SJCRH30 (cell line): Measurements from ENCODE around the gene IL1RN. TPM values are rescaled to one million over a fixed set of nuclear protein-coding genes. Genes with fewer than 3 reads are reported as not detected.

Experiments
- DNase-seq, 2 experiments: peaks; one replicate each; pipeline ENCODE4 v3.0.0-alpha.2; 2015 to 2020
- H3K27ac ChIP-seq: fragments of 250-450 bp; sonication (Bioruptor Pico); 2 replicates; pipeline ENCODE4 v1.5.1; 2020; ENCODE audit warnings: mild to moderate bottlenecking, moderate library complexity
- H3K27me3 ChIP-seq: fragments of 250-450 bp; sonication (Bioruptor Pico); 2 replicates; pipeline ENCODE4 v1.5.1; 2020; ENCODE audit warnings: mild to moderate bottlenecking, moderate library complexity
- H3K36me3 ChIP-seq: fragments of 250-450 bp; sonication (Bioruptor Pico); 2 replicates; pipeline ENCODE4 v1.5.1; 2020; ENCODE audit warnings: mild to moderate bottlenecking, moderate library complexity
- H3K4me1 ChIP-seq: fragments of 250-450 bp; sonication (Bioruptor Pico); 2 replicates; pipeline ENCODE4 v1.5.1; 2020; ENCODE audit warnings: mild to moderate bottlenecking, moderate library complexity
- H3K4me3 ChIP-seq: fragments of 250-450 bp; sonication (Bioruptor Pico); 2 replicates; pipeline ENCODE4 v1.5.1; 2020; ENCODE audit warnings: mild to moderate bottlenecking, moderate library complexity
- H3K9me3 ChIP-seq: fragments of 250-450 bp; sonication (Bioruptor Pico); replicated peaks from 2 replicates; pipeline ENCODE4 v1.5.1; 2020; ENCODE audit warnings: mild to moderate bottlenecking, moderate library complexity
- total RNA-seq: library from RNA; depleted of rRNA; stranded (reverse); fragments of >200 nt; shearing (Covaris generic); gene quantifications from 2 replicates; pipeline ENCODE4 v1.2.3, GENCODE V29; 2014

Gene IL1RN
- total RNA-seq, 1 experiment from 2014 or later, result not detected

GRCh38 chr2:113114996-113115395 is 12.4 kb upstream of the IL1RN start:
- Histone ChIP-seq H3K4me3 (no peak overlapping the region), H3K27ac (no peak overlapping the region), H3K4me1 (no peaks in the 10 kb centered on the region), H3K9me3 (no peaks in the 10 kb centered on the region), H3K36me3 (no peaks in the 10 kb centered on the region), H3K27me3 (no peaks in the 10 kb centered on the region)
- no peak for DNase-seq

GRCh38 chr2:113116100-113116958 is 11.1 kb upstream of the IL1RN start:
- Histone ChIP-seq H3K27me3 (no peaks in the 10 kb centered on the region), H3K9me3 (no peaks in the 10 kb centered on the region), H3K4me1 (no peaks in the 10 kb centered on the region), H3K4me3 (no peak overlapping the region), H3K27ac (no peak overlapping the region), H3K36me3 (no peaks in the 10 kb centered on the region)
- DNase-seq, result no peak

- Histone ChIP-seq H3K9me3 (no peaks in the 10 kb centered on the region), H3K27me3 (no peaks in the 10 kb centered on the region), H3K27ac (no peak overlapping the region), H3K36me3 (no peaks in the 10 kb centered on the region), H3K4me1 (no peaks in the 10 kb centered on the region), H3K4me3 (no peak overlapping the region)
- DNase-seq, result no peak
These were observed 9.7 kb upstream of the IL1RN start for GRCh38 chr2:113117541-113118262.

GRCh38 chr2:113118263-113118657 is 9.1 kb upstream of the IL1RN start:
- Histone ChIP-seq H3K9me3 (no peaks in the 10 kb centered on the region), H3K4me1 (no peaks in the 10 kb centered on the region), H3K27me3 (no peaks in the 10 kb centered on the region), H3K36me3 (no peaks in the 10 kb centered on the region), H3K27ac (no peak overlapping the region), H3K4me3 (no peak overlapping the region)
- no peak for DNase-seq

DNA sequence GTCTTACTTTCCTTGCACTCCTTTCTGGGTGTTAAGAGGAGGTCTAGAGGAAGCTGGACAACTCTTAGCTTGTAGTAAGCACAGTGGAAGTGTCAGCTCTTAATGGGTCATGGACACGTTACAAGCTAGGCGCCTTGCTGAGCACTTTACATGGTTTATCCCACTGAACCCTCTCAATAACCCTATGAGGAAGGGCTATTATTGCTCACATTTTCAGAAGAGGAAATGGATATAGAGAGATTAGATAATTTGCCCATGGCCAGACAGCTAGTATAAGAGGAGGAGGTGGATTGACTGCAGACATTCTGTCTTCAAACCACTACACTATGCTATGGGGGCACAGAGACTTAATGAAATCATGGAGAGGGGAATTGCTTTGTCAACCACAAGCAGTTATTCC is 8.3 kb upstream of the IL1RN start:
- Histone ChIP-seq H3K27ac (no peak overlapping the region), H3K27me3 (no peaks in the 10 kb centered on the region), H3K36me3 (no peaks in the 10 kb centered on the region), H3K4me1 (no peaks in the 10 kb centered on the region), H3K9me3 (no peaks in the 10 kb centered on the region), H3K4me3 (no peak overlapping the region)
- no peak for DNase-seq

DNA sequence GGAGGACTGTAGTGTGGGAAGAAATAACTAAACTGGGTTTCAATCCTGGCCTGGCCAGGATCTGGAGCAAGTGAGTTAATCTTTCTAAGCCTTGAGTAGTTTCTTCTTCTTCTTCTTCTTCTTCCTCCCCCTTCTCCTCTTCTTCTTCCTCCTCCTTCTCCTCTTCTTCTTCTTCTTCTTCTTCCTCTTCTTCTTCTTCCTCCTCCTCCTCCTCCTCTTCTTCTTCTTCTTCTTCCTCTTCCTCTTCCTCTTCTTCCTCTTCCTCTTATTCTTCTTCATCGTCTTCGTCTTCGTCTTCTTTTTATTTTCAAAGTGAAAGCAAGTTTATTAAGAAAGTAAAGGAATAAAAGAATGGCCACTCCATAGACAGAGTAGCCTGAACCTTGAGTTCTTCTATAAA is 6.5 kb upstream of the IL1RN start:
- Histone ChIP-seq H3K4me3 (no peak overlapping the region), H3K27ac (no peak overlapping the region), H3K36me3 (no peaks in the 10 kb centered on the region), H3K9me3 (no peaks in the 10 kb centered on the region), H3K4me1 (no peaks in the 10 kb centered on the region), H3K27me3 (no peaks in the 10 kb centered on the region)
- DNase-seq, result no peak

DNA sequence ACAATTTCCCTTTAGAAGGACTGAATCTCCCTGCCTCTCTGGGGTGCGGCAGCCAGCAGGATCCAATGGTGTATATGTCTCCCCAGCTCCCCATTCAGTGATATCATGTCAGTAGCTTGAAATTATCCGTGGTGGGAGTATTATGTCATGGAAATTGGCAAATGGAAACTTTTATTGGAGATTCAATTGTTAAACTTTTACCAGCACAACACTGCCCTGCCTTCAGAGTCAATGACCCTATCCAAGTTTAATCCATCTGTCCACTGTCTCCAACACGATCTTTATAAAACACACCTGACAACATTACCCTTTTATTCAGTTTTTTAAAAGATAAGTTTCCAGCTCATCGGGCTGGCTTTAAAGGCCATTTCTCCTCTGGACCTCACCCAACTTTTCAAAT is 5.0 kb upstream of the IL1RN start:
- Histone ChIP-seq H3K27me3 (no peaks in the 10 kb centered on the region), H3K9me3 (no peaks in the 10 kb centered on the region)
- no peak for DNase-seq

DNA sequence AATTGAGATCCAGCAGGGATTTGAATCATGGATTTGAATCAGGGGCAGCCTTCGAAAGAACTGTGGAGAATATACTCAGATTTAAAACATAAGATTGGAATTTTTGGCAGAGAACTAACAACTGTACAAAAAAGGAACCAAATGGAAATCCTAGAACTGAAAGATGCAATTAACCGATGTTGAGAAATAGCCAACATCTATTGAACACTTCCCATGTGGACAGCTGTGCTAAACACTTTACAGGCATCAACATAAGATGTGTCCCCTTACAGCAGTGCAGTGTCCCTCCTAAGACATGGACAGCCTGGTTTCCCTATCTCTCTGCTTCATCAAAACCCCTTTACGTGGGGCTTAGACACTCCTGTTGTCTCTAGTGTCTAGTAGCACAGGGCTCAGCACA is 3.7 kb upstream of the IL1RN start:
- Histone ChIP-seq H3K9me3 (no peaks in the 10 kb centered on the region), H3K27ac (no peak overlapping the region), H3K27me3 (peaks cover 7% of the 10 kb centered on the region; the same call in 1 of the 2 replicates), H3K4me3 (no peak overlapping the region), H3K4me1 (no peaks in the 10 kb centered on the region), H3K36me3 (no peaks in the 10 kb centered on the region)
- no peak for DNase-seq

More for the DNA sequence above, 5.0 kb upstream of the IL1RN start:
- no peak overlapping the region for H3K27ac ChIP-seq
- H3K4me1 ChIP-seq, result no peaks in the 10 kb centered on the region
- no peak overlapping the region for H3K4me3 ChIP-seq
- H3K36me3 ChIP-seq, result no peaks in the 10 kb centered on the region

DNA sequence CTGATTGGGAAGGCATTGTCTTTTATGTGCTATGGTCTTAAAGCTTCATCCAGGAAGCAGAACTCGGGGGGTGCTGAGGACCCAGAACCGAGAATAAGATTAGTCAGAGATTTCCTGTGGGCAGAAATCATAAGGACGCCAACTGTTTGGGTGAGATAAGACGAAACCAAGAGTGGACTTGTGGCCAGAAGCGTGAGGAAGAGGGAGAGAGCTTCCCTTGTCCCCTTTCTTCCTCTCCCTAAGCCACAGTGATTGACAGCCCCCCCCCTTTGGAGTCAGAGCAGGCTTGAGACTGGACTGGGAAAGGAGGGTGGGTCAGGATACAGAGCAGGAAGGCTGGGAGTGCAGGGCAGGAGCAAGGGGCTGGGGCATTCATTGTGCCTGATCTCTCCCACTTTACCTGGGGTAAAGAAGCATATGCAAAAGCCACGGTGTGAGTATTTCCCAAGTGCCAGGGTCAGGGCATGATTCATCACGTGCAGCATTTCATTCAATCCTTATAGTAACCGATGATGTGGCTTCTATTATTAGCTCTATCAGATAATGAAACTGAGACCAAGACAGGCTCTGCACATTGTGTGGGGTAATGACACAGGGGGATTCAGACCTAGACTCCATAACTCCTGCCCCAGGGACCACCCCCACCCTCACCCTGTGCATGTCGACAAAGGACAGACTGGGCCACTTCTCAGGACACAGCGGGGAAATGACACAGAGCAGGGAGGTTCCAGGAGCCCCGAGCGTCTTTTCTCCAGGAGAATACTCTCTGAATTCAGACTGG is 3.0 kb upstream of the IL1RN start:
- H3K27ac ChIP-seq, result no peak overlapping the region
- H3K36me3 ChIP-seq, result no peaks in the 10 kb centered on the region
- peaks cover 7% of the 10 kb centered on the region; the same call in 1 of the 2 replicates for H3K27me3 ChIP-seq
- DNase-seq, result no peak
- no peak overlapping the region for H3K4me3 ChIP-seq
- H3K9me3 ChIP-seq, result no peaks in the 10 kb centered on the region
- H3K4me1 ChIP-seq, result no peaks in the 10 kb centered on the region

- H3K36me3 ChIP-seq, result no peaks in the 10 kb centered on the region
- H3K4me1 ChIP-seq, result no peaks in the 10 kb centered on the region
- no peaks in the 10 kb centered on the region for H3K9me3 ChIP-seq
- H3K27ac ChIP-seq, result no peak overlapping the region
- DNase-seq, result no peak
- H3K27me3 ChIP-seq, result peaks cover 7% of the 10 kb centered on the region; the same call in 1 of the 2 replicates
- H3K4me3 ChIP-seq, result no peak overlapping the region
These were observed 2.2 kb upstream of the IL1RN start for GRCh38 chr2:113124984-113125855.

DNA sequence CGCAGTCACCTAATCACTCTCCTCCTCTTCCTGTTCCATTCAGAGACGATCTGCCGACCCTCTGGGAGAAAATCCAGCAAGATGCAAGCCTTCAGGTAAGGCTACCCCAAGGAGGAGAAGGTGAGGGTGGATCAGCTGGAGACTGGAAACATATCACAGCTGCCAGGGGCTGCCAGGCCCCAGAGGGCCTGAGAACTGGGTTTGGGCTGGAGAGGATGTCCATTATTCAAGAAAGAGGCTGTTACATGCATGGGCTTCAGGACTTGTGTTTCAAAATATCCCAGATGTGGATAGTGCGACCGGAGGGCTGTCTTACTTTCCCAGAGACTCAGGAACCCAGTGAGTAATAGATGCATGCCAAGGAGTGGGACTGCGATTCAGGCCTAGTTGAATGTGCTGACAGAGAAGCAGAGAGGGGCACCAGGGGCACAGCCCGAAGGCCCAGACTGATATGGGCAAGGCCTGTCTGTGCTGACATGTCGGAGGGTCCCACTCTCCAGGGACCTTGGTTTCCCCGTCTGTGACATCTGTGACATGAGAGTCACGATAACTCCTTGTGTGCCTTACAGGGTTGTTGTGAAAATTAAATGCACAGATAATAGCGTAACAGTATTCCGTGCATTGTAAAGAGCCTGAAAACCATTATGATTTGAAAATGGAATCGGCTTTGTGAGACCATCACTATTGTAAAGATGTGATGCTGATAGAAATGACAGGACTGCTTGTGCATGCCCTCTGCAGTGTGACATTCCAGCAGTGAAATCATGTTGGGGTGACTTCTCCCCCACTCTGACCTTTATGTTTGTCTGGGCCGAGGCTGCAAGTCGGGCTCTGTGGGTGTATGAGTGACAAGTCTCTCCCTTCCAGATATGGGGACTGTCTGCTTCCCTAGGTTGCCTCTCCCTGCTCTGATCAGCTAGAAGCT is 510 bp downstream of the IL1RN start:
- Histone ChIP-seq H3K36me3 (no peaks in the 10 kb centered on the region), H3K27me3 (peaks cover 10% of the 10 kb centered on the region), H3K27ac (no peak overlapping the region), H3K4me3 (no peak overlapping the region), H3K4me1 (no peaks in the 10 kb centered on the region), H3K9me3 (no peaks in the 10 kb centered on the region)
- DNase-seq, result no peak

DNA sequence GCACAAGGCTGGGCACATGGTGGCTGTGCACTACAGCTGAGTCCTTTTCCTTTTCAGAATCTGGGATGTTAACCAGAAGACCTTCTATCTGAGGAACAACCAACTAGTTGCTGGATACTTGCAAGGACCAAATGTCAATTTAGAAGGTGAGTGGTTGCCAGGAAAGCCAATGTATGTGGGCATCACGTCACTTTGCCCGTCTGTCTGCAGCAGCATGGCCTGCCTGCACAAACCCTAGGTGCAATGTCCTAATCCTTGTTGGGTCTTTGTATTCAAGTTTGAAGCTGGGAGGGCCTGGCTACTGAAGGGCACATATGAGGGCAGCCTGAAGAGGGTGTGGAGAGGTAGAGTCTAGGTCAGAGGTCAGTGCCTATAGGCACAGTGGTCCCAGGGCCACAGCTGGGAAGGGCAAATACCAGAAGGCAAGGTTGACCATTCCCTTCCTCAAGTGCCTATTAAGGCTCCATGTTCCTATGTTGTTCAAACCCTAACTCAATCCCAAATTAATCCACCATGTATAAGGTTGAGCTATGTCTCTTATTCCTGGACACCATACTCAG is 2.2 kb downstream of the IL1RN start:
- H3K9me3 ChIP-seq, result no peaks in the 10 kb centered on the region
- DNase-seq, result no peak
- H3K4me1 ChIP-seq, result no peaks in the 10 kb centered on the region
- H3K4me3 ChIP-seq, result no peak overlapping the region
- H3K36me3 ChIP-seq, result no peaks in the 10 kb centered on the region
- H3K27ac ChIP-seq, result no peak overlapping the region
- peaks cover 10% of the 10 kb centered on the region for H3K27me3 ChIP-seq
